IMR-90 (cell line): Measurements from ENCODE around the gene STAC.

Source experiments
- CEBPB ChIP-seq: IDR thresholded peaks from 2 replicates; pipeline ENCODE4 v1.6.1; 2012; ENCODE audit warnings: low read depth, low read length, improper control_type of control experiment
- CHD1 ChIP-seq: IDR thresholded peaks from 2 replicates; pipeline ENCODE4 v1.6.1; 2012; ENCODE audit warnings: low read depth, low read length, improper control_type of control experiment
- CTCF ChIP-seq: conservative IDR thresholded peaks from 2 replicates; pipeline ENCODE4 v1.5.1; 2012; ENCODE audit warnings: mild to moderate bottlenecking, low read depth, low read length, improper control_type of control experiment
- MAFK ChIP-seq: IDR thresholded peaks from 2 replicates; pipeline ENCODE4 v1.6.1; 2012; ENCODE audit warnings: low read depth, low read length, improper control_type of control experiment
- MXI1 ChIP-seq: IDR thresholded peaks from 2 replicates; pipeline ENCODE4 v1.6.1; 2012; ENCODE audit warnings: low read depth, mild to moderate bottlenecking, low read length, moderate library complexity, borderline replicate concordance
- NFE2L2 ChIP-seq: fragments of 150-350 bp; IDR thresholded peaks from 2 replicates; pipeline ENCODE4 v1.6.1; 2016; ENCODE audit warnings: low read depth, mild to moderate bottlenecking, low read length
- POLR2A ChIP-seq: IDR thresholded peaks from 2 replicates; pipeline ENCODE4 v1.6.1; 2012; ENCODE audit warnings: mild to moderate bottlenecking, low read depth, low read length
- RAD21 ChIP-seq: IDR thresholded peaks from 2 replicates; pipeline ENCODE4 v1.6.1; 2012; ENCODE audit warnings: low read length, improper control_type of control experiment
- RFX5 ChIP-seq: IDR thresholded peaks from 2 replicates; pipeline ENCODE4 v1.8.0; 2012; ENCODE audit warnings: low read depth, mild to moderate bottlenecking, low read length, moderate library complexity
- SMC3 ChIP-seq: fragments of 150-350 bp; IDR thresholded peaks from 2 replicates; pipeline ENCODE4 v1.6.1; 2016; ENCODE audit warnings: low read depth, mild to moderate bottlenecking, antibody characterized with exemption, low read length, moderate library complexity
- USF2 ChIP-seq: fragments of 150-350 bp; IDR thresholded peaks from 2 replicates; pipeline ENCODE4 v1.6.1; 2017; ENCODE audit warnings: mild to moderate bottlenecking, antibody characterized with exemption, low read length, low read depth
- TF ChIP-seq, protein P1 (sequence below): fragments of 150-350 bp; IDR thresholded peaks from 2 replicates; pipeline ENCODE4 v1.6.1; 2016; ENCODE audit warnings: low read depth, mild to moderate bottlenecking, low read length, moderate library complexity, borderline replicate concordance

DNA sequence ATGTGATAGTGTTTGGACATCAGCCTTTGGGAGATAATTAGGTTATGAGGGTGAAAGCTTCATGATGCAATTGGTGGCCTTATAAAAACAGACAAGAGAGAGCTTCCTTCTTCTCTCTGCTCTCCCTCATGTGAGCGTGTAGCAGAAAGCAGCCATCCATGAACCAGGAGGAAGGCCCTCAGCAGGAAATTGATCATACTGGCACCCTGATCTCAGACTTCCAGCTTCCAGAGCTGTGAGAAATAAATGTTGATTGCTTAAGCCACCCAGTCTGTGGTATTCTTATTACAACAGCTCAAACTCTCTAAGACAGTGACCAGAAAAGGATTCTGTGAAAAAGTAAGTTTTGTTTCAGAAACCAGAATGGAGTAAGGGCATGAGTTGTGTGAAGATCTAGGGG is 13.3 kb downstream of the STAC start:
- TF ChIP-seq MAFK: no peak
- no peak for TF ChIP-seq CTCF
- TF ChIP-seq POLR2A: no peak
- no peak for TF ChIP-seq RFX5
- TF ChIP-seq CEBPB: no peak
- TF ChIP-seq MXI1: no peak
- no peak for TF ChIP-seq RAD21
- TF ChIP-seq CHD1: no peak
- TF ChIP-seq USF2: no peak
- no peak for TF ChIP-seq SMC3
- TF ChIP-seq, protein P1, sequence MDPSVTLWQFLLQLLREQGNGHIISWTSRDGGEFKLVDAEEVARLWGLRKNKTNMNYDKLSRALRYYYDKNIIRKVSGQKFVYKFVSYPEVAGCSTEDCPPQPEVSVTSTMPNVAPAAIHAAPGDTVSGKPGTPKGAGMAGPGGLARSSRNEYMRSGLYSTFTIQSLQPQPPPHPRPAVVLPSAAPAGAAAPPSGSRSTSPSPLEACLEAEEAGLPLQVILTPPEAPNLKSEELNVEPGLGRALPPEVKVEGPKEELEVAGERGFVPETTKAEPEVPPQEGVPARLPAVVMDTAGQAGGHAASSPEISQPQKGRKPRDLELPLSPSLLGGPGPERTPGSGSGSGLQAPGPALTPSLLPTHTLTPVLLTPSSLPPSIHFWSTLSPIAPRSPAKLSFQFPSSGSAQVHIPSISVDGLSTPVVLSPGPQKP: no peak
- TF ChIP-seq NFE2L2: no peak
